ENCODE measurements around the gene FBLN1. TPM values are rescaled to one million over a fixed set of nuclear protein-coding genes. Genes with fewer than 3 reads are reported as not detected.

FBLN1 gene
- total and polyA plus RNA-seq, 9 of the 15 experiments (the other 6 are each of a cell fraction or from before 2014, with no cell fraction given): 0.66 TPM; not detected in 8

DNA sequence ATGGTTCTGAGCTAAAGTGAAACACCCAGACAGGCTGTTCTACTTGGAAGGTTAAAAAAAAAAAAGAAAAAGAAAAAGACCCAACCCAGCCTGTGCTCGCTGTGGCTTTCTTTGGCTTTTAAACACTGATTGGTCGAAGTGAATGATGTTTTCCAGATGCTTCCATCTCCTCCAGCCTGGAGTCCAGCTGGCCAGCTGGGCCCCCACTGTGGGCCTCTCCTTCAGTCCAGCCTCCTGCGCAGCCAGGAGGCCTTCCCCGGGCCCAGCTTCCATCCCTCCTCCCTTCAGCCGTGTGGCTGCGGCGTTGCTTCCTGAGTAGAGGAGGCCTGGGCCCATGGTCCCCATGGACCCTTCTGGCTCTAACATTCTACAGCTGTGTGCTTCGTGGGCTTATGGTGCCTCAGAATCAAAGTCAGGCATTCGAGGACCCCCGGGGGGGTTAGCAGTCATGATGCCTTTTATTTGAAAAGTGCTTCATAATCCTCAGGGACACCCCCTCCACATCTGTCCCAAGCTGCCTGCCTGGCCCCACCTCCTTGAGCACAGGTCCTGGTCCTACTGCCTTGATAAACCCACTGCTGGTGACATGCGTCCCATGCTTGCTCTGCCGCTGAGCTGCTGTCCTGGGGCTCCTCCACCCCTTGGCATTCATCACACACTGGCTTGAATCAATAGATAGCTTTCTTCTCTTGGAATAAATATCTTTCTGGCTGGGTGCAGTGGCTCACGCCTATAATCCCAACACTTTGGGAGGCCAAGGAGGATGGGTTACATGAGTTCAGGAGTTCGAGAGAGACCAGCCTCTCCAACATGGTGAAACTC lies 42.2 kb upstream of the FBLN1 start:
- Histone ChIP-seq H3K79me2 (ENCODE audit: control insufficient read depth, insufficient read depth, low read length) (no peaks in the 10 kb centered on the region), H3K36me3 (ENCODE audit: control insufficient read depth, insufficient read depth, low read length) (no peaks in the 10 kb centered on the region), H2AFZ (ENCODE audit: low read depth, low read length) (no peak overlapping the region), H3K27ac (ENCODE audit: extremely low read depth, low read depth, low read length) (no peak overlapping the region), H3K9me1 (ENCODE audit: control insufficient read depth, insufficient read depth, low read length) (no peaks in the 10 kb centered on the region), H3K4me1 (replicated peaks in 1 of 2; ENCODE audit: control insufficient read depth in 2 of 2, insufficient read depth in 2 of 2, low read length in 2 of 2) (no peaks in the 10 kb centered on the region), H3K4me3 (no peak overlapping the region), H3K27me3 (ENCODE audit: control insufficient read depth in 2 of 2, insufficient read depth in 2 of 2, low read length in 2 of 2) (peaks cover 0 to 30% of the 10 kb centered on the region in 2 experiments; a peak in 2 of 5 replicates), H3K9me3 (replicated peaks; ENCODE audit: control insufficient read depth, insufficient read depth, low read depth, low read length) (no peaks in the 10 kb centered on the region), H3K4me2 (ENCODE audit: insufficient read depth, low read length) (no peak overlapping the region), H4K20me1 (replicated peaks; ENCODE audit: control insufficient read depth, insufficient read depth, low read length) (no peaks in the 10 kb centered on the region), H3K9ac (ENCODE audit: insufficient read depth in 1 of 2, low read depth in 2 of 2, low read length in 2 of 2) (no peak overlapping the region)
- BruUV-seq (replicated peaks): no TSS peak
- FAIRE-seq (no peak), ATAC-seq (no peak), DNase-seq (ENCODE audit: extremely low read depth in 1 of 4, low spot score in 3 of 4) (no peak)
- ChIA-PET POLR2A (interaction anchor here (0.7 kb wide), 1 partner anchor 1349 kb away, joined by 3 read pairs; no protein-coding TSS in a partner anchor), CTCF (ENCODE audit: low intra/inter-chr PET ratio) (no interaction called here)
- intact Hi-C loops (cut with micrococcal nuclease) (no loop called here), in situ Hi-C loops (cut with MboI) (no loop called here)
- 2% methylated on average over 7 of the region's 14 CpGs for WGBS (ENCODE audit: insufficient coverage, low coverage, missing lambda C conversion rate)
- TF ChIP-seq ZBTB1 (CRISPR knock-in tag; IDR thresholded peaks at IDR 0.05; ENCODE audit: borderline replicate concordance, low read depth) (no peak), YBX1 (IDR thresholded peaks at IDR 0.05) (no peak), TFE3 (CRISPR knock-in tag; IDR thresholded peaks at IDR 0.05) (no peak), SIX5 (IDR thresholded peaks at IDR 0.05; ENCODE audit: borderline replicate concordance in 1 of 2, insufficient read depth in 1 of 2, low read depth in 1 of 2, low read length in 2 of 2) (no peak), ZNF699 (CRISPR knock-in tag; IDR thresholded peaks at IDR 0.05; ENCODE audit: insufficient replicate concordance) (no peak), ZNF431 (CRISPR knock-in tag; IDR thresholded peaks at IDR 0.05) (no peak), HEY1 (CRISPR knock-in tag; IDR thresholded peaks at IDR 0.05; ENCODE audit: borderline replicate concordance) (no peak), ZNF318 (IDR thresholded peaks at IDR 0.05; ENCODE audit: borderline replicate concordance in 1 of 2, low read depth in 1 of 2) (no peak)
- TF ChIP-seq, protein P1, sequence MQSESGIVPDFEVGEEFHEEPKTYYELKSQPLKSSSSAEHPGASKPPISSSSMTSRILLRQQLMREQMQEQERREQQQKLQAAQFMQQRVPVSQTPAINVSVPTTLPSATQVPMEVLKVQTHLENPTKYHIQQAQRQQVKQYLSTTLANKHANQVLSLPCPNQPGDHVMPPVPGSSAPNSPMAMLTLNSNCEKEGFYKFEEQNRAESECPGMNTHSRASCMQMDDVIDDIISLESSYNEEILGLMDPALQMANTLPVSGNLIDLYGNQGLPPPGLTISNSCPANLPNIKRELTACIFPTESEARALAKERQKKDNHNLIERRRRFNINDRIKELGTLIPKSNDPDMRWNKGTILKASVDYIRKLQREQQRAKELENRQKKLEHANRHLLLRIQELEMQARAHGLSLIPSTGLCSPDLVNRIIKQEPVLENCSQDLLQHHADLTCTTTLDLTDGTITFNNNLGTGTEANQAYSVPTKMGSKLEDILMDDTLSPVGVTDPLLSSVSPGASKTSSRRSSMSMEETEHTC (IDR thresholded peaks at IDR 0.05): no peak

Data from K562 (cell line).